ENCODE results near the gene SCUBE2. TPM values are rescaled to one million over a fixed set of nuclear protein-coding genes. Genes with fewer than 3 reads are reported as not detected.
"Not testable (repeated sequence)": the region's sequence is repeated elsewhere in the genome, so short reads cannot be mapped to it uniquely, and the experiment has no call there.

The SCUBE2 gene
- total RNA-seq, 1 donor from 2014 or later, result 7.1 TPM

DNA sequence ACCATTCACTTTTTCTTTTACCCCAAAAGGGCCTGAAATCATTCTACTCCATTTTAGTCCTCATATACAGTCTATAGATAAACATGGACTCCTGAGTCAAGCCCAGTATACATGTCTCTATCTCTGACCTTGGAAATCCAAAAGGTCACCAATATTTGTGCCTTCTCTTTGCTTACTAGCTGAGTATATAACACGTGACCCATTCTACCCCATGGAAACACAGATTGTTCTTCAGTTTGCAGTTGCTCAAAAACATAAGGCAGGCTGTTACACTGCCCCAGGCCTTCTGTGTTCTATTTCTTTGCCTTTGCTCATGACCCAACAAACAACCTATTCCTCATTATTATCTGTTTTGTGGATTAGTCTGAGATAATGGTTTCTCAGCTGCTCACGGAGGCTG lies 93.4 kb downstream of the SCUBE2 start:
- H3K9me3 ChIP-seq, result no peaks in the 10 kb centered on the region
- no peak overlapping the region for H3K4me3 ChIP-seq
- ATAC-seq (no peak), DNase-seq (no peak)
- peaks cover 6% of the 10 kb centered on the region for H3K4me1 ChIP-seq
- intact Hi-C loops (cut with DNase I), result no loop called here
- no peak overlapping the region for H3K27ac ChIP-seq
- no peaks in the 10 kb centered on the region for H3K36me3 ChIP-seq
- peaks cover 32% of the 10 kb centered on the region for H3K27me3 ChIP-seq (ENCODE audit: low read depth)
- TF ChIP-seq, protein P1, sequence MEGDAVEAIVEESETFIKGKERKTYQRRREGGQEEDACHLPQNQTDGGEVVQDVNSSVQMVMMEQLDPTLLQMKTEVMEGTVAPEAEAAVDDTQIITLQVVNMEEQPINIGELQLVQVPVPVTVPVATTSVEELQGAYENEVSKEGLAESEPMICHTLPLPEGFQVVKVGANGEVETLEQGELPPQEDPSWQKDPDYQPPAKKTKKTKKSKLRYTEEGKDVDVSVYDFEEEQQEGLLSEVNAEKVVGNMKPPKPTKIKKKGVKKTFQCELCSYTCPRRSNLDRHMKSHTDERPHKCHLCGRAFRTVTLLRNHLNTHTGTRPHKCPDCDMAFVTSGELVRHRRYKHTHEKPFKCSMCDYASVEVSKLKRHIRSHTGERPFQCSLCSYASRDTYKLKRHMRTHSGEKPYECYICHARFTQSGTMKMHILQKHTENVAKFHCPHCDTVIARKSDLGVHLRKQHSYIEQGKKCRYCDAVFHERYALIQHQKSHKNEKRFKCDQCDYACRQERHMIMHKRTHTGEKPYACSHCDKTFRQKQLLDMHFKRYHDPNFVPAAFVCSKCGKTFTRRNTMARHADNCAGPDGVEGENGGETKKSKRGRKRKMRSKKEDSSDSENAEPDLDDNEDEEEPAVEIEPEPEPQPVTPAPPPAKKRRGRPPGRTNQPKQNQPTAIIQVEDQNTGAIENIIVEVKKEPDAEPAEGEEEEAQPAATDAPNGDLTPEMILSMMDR (IDR thresholded peaks at IDR 0.05), result no peak

DNA sequence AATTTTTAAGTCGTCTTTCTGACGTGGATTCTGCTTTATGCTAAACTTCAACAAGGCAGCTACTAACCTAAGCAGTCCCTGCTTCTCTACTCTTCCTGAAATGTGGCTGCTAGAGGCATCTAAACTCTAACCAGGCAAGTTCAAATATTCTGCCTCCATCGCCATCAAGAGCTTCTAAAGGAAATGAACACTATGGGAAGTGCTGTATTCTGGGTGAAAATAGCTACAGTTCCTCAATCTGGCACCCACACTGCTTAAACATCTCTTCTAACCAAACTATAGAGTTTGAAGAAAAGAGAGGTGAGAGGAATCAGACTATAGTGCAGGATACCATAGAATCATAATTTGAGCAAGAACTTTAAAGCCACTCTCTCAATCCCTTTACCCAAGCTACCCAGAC lies 93.9 kb downstream of the SCUBE2 start:
- no peak for ATAC-seq
- TF ChIP-seq, protein P1 (IDR thresholded peaks at IDR 0.05), result no peak
- no peaks in the 10 kb centered on the region for H3K36me3 ChIP-seq

DNA sequence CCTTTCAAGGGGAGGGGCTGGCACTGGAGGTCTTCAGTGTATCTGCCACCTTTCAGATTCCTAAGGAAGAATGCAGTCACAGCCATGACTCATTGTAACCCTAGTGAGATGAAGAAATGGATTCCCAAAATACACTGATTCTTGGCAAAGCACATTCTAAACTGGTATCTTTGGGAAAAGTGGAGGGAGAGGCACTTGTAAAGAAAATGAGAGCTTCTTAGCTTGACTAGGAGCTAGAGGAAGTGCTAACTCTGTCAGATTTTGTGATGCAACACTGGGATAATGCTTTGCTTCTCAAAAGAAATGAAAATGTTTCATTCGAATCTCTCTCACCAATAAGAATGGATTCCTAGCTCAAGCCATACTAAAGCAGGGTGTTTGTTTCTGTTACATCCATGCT lies 101.9 kb downstream of the SCUBE2 start:
- ATAC-seq, result no peak
- Histone ChIP-seq H3K27ac (no peak overlapping the region), H3K27me3 (ENCODE audit: low read depth) (no peaks in the 10 kb centered on the region), H3K9me3 (no peaks in the 10 kb centered on the region), H3K36me3 (no peaks in the 10 kb centered on the region), H3K4me3 (no peak overlapping the region), H3K4me1 (peaks cover 7% of the 10 kb centered on the region)
- no peak for DNase-seq
- intact Hi-C loops (cut with DNase I), result no loop called here
- TF ChIP-seq, protein P1 (IDR thresholded peaks at IDR 0.05), result no peak

More for the DNA sequence above, 93.9 kb downstream of the SCUBE2 start:
- DNase-seq, result no peak
- Histone ChIP-seq H3K9me3 (no peaks in the 10 kb centered on the region), H3K27me3 (ENCODE audit: low read depth) (peaks cover 26% of the 10 kb centered on the region), H3K4me1 (peaks cover under 1% of the 10 kb centered on the region), H3K27ac (no peak overlapping the region), H3K4me3 (no peak overlapping the region)
- intact Hi-C loops (cut with DNase I), result no loop called here

DNA sequence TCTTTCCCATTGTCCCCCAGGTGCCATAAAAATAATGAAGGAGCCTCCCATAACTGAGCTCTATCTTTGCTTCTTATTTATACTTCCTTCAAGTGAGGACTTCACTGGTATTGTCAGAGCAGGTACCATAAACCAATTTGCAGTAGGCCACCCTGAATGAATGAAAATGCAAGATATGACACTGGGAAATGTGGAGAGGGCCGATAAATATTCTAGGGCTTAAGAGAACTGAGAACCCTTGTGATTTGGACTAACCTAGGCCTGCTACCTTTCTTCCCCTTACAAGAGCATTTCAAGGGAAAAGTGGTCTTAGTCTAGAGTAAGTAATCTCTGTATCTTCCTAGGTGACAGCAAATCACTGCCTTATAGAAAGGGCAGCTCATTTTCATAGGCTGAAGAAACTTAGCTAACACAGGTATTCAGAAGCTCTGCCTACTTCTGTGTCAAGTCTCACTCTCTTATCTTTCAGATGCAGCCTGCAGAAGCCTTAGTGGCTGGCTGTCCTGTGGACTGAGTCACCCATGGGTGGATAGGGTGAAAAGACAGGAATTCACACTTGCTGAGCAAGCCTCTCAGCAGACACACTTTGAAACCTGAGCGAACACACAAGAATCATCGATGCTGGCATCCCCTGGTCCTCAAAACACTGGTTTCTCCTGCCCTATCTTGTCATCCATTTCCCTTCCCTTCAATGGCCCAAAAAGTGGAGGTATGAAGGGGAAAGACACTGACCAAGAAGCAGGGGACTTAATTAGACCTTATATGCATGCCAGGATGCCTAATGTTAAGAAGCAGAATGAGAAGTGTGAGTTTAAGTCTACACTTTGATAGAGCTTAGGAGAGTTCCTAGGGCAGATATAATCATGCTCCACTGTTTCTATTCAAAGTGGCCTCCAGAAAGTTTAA lies 102.8 kb downstream of the SCUBE2 start:
- H3K27me3 ChIP-seq (ENCODE audit: low read depth), result no peaks in the 10 kb centered on the region
- no peak overlapping the region for H3K4me3 ChIP-seq
- TF ChIP-seq, protein P1 (IDR thresholded peaks at IDR 0.05), result no peak
- ATAC-seq (no peak), DNase-seq (no peak)
- no peaks in the 10 kb centered on the region for H3K9me3 ChIP-seq
- H3K4me1 ChIP-seq, result peaks cover 7% of the 10 kb centered on the region
- H3K27ac ChIP-seq, result no peak overlapping the region
- intact Hi-C loops (cut with DNase I), result no loop called here
- no peaks in the 10 kb centered on the region for H3K36me3 ChIP-seq

DNA sequence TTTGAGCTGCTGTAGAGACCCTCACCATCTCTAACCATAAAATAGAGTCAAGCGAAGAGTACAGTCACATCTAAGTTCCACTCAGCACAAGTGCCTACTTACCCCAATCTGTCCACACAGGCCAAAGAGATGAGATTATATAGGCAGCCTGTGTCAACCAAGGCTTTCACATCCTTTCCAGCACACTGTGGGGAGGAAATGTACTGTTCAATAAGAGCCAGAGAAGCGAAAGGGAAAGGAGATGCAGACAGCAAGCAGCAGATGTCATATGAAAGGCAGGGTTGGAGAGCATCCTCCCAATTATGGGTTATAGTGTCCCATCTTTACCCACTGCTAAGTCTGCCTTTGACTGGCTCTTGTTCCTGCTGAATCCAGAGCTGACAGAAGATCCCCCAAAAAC lies 104.0 kb downstream of the SCUBE2 start:
- intact Hi-C loops (cut with DNase I), result no loop called here

DNA sequence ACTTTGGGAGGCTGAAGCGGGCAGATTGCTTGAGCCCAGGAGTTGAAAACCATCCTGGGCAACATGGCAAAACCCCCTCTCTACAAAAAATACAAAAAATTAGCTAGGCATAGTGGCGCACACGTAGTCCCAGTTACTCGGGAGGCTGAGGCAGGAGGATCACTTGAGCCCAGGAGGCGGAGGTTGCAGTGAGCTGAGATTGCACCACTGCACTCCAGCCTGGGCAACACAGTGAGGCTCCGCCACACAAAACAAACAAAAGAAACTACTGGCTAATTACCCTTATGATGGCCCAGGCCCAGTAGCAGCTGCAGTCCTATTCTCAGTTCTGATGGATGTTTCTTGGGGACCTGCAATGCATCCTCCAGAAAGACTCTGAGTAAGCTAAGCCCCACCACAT lies 104.6 kb downstream of the SCUBE2 start:
- H3K9me3 ChIP-seq; intact Hi-C loops (cut with DNase I); H3K27ac ChIP-seq; ATAC-seq; H3K36me3 ChIP-seq; H3K4me3 ChIP-seq; DNase-seq; H3K27me3 ChIP-seq (ENCODE audit: low read depth); H3K4me1 ChIP-seq: not testable (repeated sequence)

More for the DNA sequence above, 104.0 kb downstream of the SCUBE2 start:
- H3K27me3 ChIP-seq (ENCODE audit: low read depth), result no peaks in the 10 kb centered on the region
- TF ChIP-seq, protein P1 (IDR thresholded peaks at IDR 0.05), result no peak
- DNase-seq, result no peak
- H3K4me1 ChIP-seq, result peaks cover 7% of the 10 kb centered on the region
- no peak overlapping the region for H3K27ac ChIP-seq
- H3K4me3 ChIP-seq, result no peak overlapping the region
- no peaks in the 10 kb centered on the region for H3K9me3 ChIP-seq
- no peak for ATAC-seq
- no peaks in the 10 kb centered on the region for H3K36me3 ChIP-seq

All from lower lobe of right lung (tissue), 2 donors.